Measurements from ENCODE around the gene ANKUB1.

Gene ANKUB1

GRCh38 chr3:149808209-149808829 lies 16.0 kb upstream of the ANKUB1 start:
- peak; percentile 89 to 91 (median 90) for DNase-seq

GRCh38 chr3:149806171-149806778 lies 13.9 kb upstream of the ANKUB1 start:
- DNase-seq = no peak

GRCh38 chr3:149801639-149802038 lies 9.3 kb upstream of the ANKUB1 start:
- no peak for DNase-seq

DNA sequence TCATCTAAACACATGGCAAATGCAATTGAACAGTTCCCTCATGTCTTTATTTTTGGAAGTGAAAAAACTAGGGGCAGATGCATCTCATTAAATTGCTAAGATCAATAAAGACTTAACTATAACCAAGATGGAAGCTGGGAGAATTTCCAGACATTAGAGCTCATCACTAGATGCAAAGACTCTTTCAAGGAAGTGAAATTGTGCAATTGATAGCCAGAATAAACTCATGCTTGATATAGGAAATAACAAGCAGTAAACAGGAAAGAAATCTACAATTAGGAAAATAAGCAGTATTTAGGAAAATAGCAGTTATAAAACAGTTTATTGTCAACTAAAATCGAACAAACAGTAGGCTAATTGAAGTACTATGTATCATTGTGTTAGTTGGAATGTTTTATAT lies 8.8 kb upstream of the ANKUB1 start:
- DNase-seq = peak in 1 of 3 donors; percentile 46

- no peak for DNase-seq
Measured at GRCh38 chr3:149800693-149801092, 8.3 kb upstream of the ANKUB1 start.

DNA sequence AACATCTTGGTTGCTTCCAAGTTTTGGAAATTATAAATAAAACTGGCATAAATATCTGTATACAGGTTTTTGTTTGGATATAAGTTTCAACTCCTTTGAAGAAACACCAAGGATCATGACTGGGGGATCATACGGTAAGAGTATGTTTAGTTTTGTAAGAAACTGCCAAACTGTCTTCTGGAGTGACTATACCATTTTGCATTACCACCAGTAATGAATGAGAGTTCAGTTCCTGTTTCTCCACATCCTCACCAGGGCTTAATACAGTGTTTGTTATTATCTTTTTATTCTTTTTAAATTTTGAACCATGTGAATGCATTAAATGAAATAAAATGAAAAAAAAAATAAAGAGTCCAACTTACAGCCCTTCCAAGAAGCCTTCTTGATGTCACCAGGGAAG lies 3.7 kb upstream of the ANKUB1 start:
- no peak for DNase-seq

- no peak for DNase-seq
Measured at GRCh38 chr3:149790698-149791097, 1.7 kb downstream of the ANKUB1 start.

DNA sequence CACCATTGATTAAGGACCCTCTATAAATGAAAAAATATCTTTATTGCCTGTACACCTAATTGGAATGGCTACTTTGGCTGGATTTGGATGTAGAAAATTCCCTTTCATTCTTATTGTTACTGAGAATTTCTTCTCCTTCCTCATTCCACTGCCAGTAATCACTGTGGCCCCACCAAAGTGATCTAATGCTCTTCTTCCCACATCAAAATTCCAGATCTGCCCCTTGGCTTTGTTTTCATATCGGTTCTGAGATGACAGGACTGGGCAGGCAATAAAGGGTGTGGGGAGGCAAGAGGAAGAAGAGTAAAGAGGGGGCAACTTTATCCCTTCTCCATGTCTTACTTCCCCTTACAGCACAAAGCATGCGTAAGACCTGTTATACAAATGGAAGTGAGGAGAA lies 2.1 kb downstream of the ANKUB1 start:
- DNase-seq = peak; percentile 17 to 41 (median 17)

- DNase-seq = no peak
Measured at GRCh38 chr3:149784064-149784704, 8.2 kb downstream of the ANKUB1 start.

GRCh38 chr3:149783576-149783975 lies 8.8 kb downstream of the ANKUB1 start:
- DNase-seq = peak; percentile 42 to 81 (median 80)

DNA sequence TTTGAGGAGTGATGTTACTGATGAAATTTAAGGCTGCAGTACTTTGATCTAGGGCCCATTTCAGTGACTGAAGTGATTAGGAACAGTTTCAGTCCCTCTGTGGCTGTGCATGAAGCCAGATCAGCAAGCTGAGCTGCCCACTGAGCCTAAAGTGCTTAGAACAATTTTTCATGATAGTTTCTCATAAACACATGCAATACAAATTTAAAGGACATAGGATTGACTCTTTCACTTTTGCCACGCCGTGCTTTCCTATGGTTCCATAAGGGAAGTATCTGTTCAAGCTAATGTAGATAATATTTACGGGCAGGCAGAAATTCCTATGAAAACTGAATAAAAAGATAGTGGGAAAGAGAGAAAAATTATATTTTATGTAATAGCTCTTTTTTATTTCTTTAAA lies 10.6 kb downstream of the ANKUB1 start:
- DNase-seq = peak in 2 of 3 donors; percentile 15 to 28

DNA sequence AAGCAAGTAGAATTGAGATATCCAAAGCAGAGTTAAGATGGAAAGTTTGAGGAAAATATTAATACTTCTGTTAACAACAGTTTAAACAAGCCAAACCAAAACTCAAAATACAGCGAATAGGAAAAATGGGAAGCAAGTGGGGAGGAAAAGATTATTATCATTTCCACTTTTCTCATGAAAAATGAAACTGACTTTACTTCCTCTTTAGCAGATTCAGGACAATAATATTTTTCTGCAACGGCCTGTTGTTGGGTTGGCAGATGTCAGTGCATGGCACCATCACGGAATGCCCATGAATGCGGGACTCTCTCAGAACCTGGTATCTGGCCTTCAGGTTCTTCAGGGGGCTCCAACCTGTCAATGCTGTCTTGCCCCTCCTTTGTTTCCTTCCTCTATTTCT lies 11.1 kb downstream of the ANKUB1 start:
- peak; percentile 67 to 88 (median 76) for DNase-seq

DNA sequence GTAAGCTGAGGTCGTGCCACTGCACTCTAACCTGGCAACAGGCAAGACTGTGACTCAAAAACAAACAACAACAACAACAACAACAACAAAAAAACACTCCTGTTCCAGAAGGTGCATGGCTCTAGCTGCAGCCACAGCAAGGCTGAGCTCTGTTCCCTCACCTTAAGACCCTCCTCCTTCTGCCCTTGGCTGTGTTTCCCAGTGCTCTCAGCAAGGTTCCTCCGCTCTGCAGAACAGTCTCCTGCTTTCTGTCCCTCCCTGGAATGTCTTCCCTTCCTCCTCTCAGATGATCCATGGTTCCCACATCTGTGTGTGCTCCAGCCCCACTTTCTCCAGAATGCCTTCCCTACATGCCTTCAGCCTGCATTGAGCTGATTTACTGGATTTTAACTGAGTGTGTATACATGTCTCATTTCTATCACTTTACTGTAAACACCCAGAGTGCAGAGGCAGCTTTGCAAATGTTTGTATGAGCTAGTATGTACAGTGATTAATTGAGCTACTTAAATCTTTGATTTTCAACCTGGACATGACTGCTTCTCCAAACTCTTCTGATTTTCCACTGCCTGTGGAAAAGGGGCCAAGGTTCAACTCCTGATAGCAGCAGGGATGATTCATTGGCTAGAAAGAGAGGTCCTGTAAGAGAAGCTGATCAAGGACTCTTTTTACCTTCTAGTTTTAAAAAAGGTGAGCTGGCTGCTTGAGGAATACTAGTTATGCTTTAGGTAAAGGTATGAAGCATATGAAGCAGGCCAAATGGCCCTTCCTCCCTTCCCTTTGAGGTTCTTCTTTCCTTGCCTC lies 14.7 kb downstream of the ANKUB1 start:
- no peak for DNase-seq

GRCh38 chr3:149776170-149776569 lies 16.2 kb downstream of the ANKUB1 start:
- DNase-seq = no peak

DNA sequence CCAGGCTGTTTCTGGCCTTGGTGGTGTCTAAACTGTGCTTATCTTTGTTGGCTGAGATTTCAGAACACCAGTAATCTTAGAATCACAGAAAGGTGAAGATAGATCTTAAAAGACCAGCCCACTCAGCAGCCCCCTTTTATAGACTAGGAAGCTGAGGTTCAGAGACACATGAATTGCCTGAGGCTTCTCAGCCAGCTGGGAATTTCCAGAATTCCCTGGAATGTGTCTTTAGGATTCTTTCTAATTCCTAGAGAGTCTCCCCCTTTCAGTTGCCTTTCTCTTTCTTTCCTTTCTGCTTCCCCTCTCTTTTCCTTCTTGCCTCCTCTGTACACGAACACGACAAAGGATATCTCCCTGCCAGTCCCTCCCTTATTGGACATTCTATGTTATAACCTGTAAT lies 19.5 kb downstream of the ANKUB1 start:
- no peak for DNase-seq

GRCh38 chr3:149771652-149772271 lies 20.6 kb downstream of the ANKUB1 start:
- DNase-seq = peak; percentile 58 to 78 (median 68)

DNA sequence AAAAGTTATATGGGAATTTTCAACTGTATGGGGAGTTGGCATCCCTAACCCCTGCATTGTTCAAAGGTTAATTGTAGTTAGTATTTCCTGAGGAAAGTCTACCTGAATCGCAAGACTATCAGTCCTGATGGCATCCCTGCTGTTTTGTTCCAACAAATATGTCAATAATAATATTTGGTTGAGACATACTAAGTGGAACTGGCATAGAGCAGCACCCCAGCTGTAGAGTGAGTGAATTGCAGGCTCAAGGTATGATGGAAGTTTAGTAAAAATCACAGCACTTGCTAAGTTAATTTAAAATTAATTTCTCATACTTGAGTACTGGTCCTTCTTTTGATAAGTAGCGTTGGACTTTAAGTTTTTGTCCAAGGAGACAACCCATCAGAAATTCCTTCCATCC lies 22.1 kb downstream of the ANKUB1 start:
- DNase-seq = peak in 1 of 3 donors; percentile 4

DNA sequence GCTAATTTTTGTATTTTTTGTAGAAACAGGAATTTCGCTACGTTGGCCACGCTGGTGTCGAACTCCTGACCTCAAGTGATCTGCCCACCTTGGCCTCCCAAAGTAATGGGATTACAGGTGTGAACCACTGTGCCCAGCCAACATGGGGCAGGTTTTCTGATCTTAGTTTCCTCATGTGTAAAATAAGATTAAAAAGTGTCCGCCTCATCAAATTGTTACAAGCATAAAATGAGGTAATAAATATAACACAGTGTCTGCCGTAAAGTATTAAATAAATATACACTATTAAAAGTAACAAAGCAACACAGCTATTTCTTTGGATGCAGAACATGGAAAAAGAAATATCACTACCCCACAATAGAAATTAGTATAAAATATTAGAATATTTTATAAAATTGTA lies 23.6 kb downstream of the ANKUB1 start:
- no peak for DNase-seq

DNA sequence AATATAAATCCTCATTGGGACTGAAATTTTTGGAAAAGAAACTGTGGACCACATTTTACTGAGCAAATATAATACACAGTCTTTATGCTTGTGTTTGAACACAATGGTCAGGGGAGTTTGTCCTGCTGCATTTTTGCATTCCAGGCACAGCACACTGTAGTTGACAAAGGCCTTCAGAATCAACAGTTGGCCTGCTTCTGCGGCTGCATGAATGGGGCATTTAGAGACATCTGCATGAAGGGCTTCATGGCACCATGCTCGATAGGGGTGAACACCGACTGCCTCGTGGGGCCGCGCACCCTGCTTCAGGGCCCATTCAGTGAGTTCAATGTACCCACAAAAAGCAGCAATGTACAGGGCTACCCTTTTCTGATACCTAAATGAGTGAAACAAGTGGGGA lies 24.6 kb downstream of the ANKUB1 start:
- no peak for DNase-seq

- DNase-seq = peak; percentile 49 to 72 (median 69)
Measured at GRCh38 chr3:149765762-149766334, 26.5 kb downstream of the ANKUB1 start.

GRCh38 chr3:149764302-149764701 lies 28.1 kb downstream of the ANKUB1 start:
- no peak for DNase-seq

GRCh38 chr3:149763565-149764195 lies 28.7 kb downstream of the ANKUB1 start:
- DNase-seq = peak; percentile 61 to 71 (median 63)
